ENCODE measurements around the gene NSF.

GRCh38 chr17:46720408-46720807 is 129.9 kb downstream of the NSF start:
- no peak for TF ChIP-seq CTCF (IDR thresholded peaks at IDR 0.05)
- no peak for TF ChIP-seq POLR2AphosphoS5 (IDR thresholded peaks at IDR 0.05; ENCODE audit: insufficient read depth in 1 of 2, low read depth in 1 of 2)
- no peak for TF ChIP-seq POLR2A (IDR thresholded peaks at IDR 0.05)
